HepG2 (cell line): ENCODE results near the gene VPS9D1. TPM values are rescaled to one million over a fixed set of nuclear protein-coding genes. Genes with fewer than 3 reads are reported as not detected.
A peak's percentile ranks its signal among the peaks of the same experiment; 100 is the strongest.

Experiments used
- ARNT ChIP-seq: fragments of 450-650 bp; IDR thresholded peaks from 2 replicates; pipeline ENCODE4 v1.6.1; 2017
- ETV6 ChIP-seq: sonication (generic); formaldehyde crosslinking; conservative IDR thresholded peaks from 2 replicates; pipeline ENCODE4 v1.4.0; 2020; ENCODE audit warnings: missing genetic modification reagents
- GATA4 ChIP-seq: sonication (generic); IDR thresholded peaks from 2 replicates; pipeline ENCODE4 v1.6.1; 2016; ENCODE audit warnings: antibody characterized with exemption, low read depth, borderline replicate concordance
- KAT2B ChIP-seq: fragments of 150-350 bp; IDR thresholded peaks from 2 replicates; pipeline ENCODE4 v1.6.1; 2014; ENCODE audit warnings: low read depth, low read length, borderline replicate concordance
- NFKB2 ChIP-seq: sonication (generic); formaldehyde crosslinking; IDR thresholded peaks from 2 replicates; pipeline ENCODE4 v1.4.0; 2020; ENCODE audit warnings: missing genetic modification reagents, borderline replicate concordance
- PHF8 ChIP-seq: sonication (generic); formaldehyde crosslinking; IDR thresholded peaks from 2 replicates; pipeline ENCODE4 v1.5.0; 2020; ENCODE audit warnings: missing genetic modification reagents
- REL ChIP-seq: sonication (generic); formaldehyde crosslinking; conservative IDR thresholded peaks from 2 replicates; pipeline ENCODE4 v1.8.0; 2022; ENCODE audit warnings: mild to moderate bottlenecking, missing genetic modification reagents, moderate library complexity
- REPIN1 ChIP-seq: sonication (generic); formaldehyde crosslinking; IDR thresholded peaks from 2 replicates; pipeline ENCODE4 v1.8.0; 2022; ENCODE audit warnings: missing genetic modification reagents, low read depth, mild to moderate bottlenecking, borderline replicate concordance
- RFXANK ChIP-seq: IDR thresholded peaks from 2 replicates; pipeline ENCODE4 v1.6.1; 2016
- SRY ChIP-seq: sonication (generic); formaldehyde crosslinking; IDR thresholded peaks from 2 replicates; pipeline ENCODE4 v1.8.0; 2022; ENCODE audit warnings: mild to moderate bottlenecking, missing genetic modification reagents
- ZFY ChIP-seq: sonication (generic); formaldehyde crosslinking; IDR thresholded peaks from 2 replicates; pipeline ENCODE4 v1.4.0; 2020; ENCODE audit warnings: missing genetic modification reagents
- ZNF138 ChIP-seq: sonication (generic); formaldehyde crosslinking; IDR thresholded peaks from 2 replicates; pipeline ENCODE4 v1.5.0; 2020; ENCODE audit warnings: mild to moderate bottlenecking, low read depth, missing genetic modification reagents
- ZNF567 ChIP-seq: sonication (generic); formaldehyde crosslinking; IDR thresholded peaks from 2 replicates; pipeline ENCODE4 v1.8.1; 2023; ENCODE audit warnings: mild to moderate bottlenecking, missing genetic modification reagents, borderline replicate concordance
- polyA plus RNA-seq, 8 experiments: library from polyadenylated mRNA; depleted of rRNA in 3 of 8; stranded (reverse) in 7 of 8; unstranded in 1 of 8; fragments of >200 nt; fragmentation: Illumina TruSeq in 4 of 8; extraction: Trizol in 4 of 8; gene quantifications; 2 replicates each; pipeline versions ENCODE4 v1.2.1 to v1.2.3, GENCODE V29; 2011 to 2016; ENCODE audit warnings: low read depth in 4 of 8, missing spikeins in 1 of 8, mixed read lengths in 1 of 8; ENCODE audit not compliant: insufficient read depth in 1 of 8
- total RNA-seq, 5 experiments: library from RNA; depleted of rRNA; stranded (reverse); fragments of >200 nt; fragmentation: Illumina TruSeq; extraction: Trizol; gene quantifications; 2 replicates each; pipeline ENCODE4 v1.2.3, GENCODE V29; 2016; ENCODE audit warnings: low read depth in 1 of 5
- TF ChIP-seq, protein P1 (sequence below): sonication (generic); formaldehyde crosslinking; IDR thresholded peaks from 2 replicates; pipeline ENCODE4 v1.5.0; 2020; ENCODE audit warnings: missing genetic modification reagents, mild to moderate bottlenecking, borderline replicate concordance
- TF ChIP-seq, protein P2 (sequence below): sonication (generic); formaldehyde crosslinking; IDR thresholded peaks from 2 replicates; pipeline ENCODE4 v1.8.1; 2022; ENCODE audit warnings: low read depth, mild to moderate bottlenecking, missing genetic modification reagents
- TF ChIP-seq, protein P3 (sequence below): sonication (generic); formaldehyde crosslinking; conservative IDR thresholded peaks from 2 replicates; pipeline ENCODE4 v1.8.0; 2022; ENCODE audit warnings: missing genetic modification reagents
- TF ChIP-seq, protein P4 (sequence below): sonication (generic); formaldehyde crosslinking; IDR thresholded peaks from 2 replicates; pipeline ENCODE4 v1.5.1; 2020; ENCODE audit warnings: mild to moderate bottlenecking, missing genetic modification reagents, moderate library complexity
- TF ChIP-seq, protein P5 (sequence below): sonication (generic); formaldehyde crosslinking; IDR thresholded peaks from 2 replicates; pipeline ENCODE4 v1.8.1; 2023; ENCODE audit warnings: mild to moderate bottlenecking, moderate library complexity, missing genetic modification reagents

The VPS9D1 gene
- total and polyA plus RNA-seq, 2 of the 13 experiments (the other 11 are each of a cell fraction or from before 2014, with no cell fraction given) = 10.1 to 13.2 TPM

DNA sequence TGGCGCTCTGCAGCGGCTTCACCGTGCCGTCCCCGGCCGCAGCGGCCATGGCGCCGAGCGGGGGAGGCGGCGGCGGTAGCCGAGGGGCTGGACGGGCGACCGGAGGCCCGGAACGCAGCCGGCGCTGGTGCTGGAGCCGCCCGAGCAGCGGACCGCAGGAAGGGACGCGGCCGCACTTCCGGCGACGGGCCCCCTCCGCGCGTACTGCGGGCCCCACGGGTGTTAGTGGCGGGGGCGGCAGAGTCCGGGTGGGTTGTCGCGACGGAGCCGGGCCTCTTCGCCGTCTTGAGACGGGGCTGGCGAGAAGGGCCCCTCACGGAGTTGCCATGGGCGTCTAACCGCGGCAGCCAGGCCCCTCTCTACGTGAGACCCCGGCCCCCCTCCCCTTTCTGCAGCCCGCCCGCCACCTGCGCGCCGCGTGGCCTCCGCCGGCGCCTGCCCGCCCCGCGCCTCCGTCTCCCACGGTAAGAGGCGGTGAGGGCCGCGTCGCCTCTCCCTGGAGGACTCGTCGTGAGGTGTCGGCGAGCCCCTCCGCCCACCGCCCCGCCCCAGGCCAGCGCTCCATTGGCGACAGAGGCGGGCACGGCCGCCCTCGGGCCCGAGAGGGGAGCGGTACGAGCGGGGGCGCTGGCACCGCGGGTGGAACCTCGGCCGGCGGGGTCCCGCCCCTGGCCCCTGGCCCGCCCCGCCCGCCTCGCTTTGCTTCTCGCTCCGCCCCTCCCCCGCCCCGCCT lies at the start of gene VPS9D1, which contains the start of gene ZNF276 (continued):
- TF ChIP-seq, protein P1, sequence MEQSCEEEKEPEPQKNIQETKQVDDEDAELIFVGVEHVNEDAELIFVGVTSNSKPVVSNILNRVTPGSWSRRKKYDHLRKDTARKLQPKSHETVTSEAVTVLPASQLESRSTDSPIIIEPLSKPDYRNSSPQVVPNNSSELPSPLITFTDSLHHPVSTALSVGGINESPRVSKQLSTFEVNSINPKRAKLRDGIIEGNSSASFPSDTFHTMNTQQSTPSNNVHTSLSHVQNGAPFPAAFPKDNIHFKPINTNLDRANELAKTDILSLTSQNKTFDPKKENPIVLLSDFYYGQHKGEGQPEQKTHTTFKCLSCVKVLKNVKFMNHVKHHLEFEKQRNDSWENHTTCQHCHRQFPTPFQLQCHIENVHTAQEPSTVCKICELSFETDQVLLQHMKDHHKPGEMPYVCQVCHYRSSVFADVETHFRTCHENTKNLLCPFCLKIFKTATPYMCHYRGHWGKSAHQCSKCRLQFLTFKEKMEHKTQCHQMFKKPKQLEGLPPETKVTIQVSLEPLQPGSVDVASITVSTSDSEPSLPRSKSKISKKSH (CRISPR knock-in tag) = peak; percentile 67; the same call in 1 of the 2 replicates
- TF ChIP-seq ARNT (no peak), PHF8 (CRISPR knock-in tag) (peak; percentile 86), NFKB2 (CRISPR knock-in tag) (peak; percentile 74; the same call in 1 of the 2 replicates), REPIN1 (CRISPR knock-in tag) (peak; percentile 60), SRY (CRISPR knock-in tag) (peak; percentile 31; the same call in 1 of the 2 replicates), RFXANK (CRISPR knock-in tag) (no peak), ZNF567 (CRISPR knock-in tag) (no peak; the same call in 1 of the 2 replicates), REL (CRISPR knock-in tag) (no peak; the same call in none of the 2 replicates), ZNF138 (CRISPR knock-in tag) (no peak; the same call in none of the 2 replicates), GATA4 (no peak), ZFY (CRISPR knock-in tag) (peak; percentile 98), KAT2B (no peak), ETV6 (CRISPR knock-in tag) (peak; percentile 85)
- TF ChIP-seq, protein P2, sequence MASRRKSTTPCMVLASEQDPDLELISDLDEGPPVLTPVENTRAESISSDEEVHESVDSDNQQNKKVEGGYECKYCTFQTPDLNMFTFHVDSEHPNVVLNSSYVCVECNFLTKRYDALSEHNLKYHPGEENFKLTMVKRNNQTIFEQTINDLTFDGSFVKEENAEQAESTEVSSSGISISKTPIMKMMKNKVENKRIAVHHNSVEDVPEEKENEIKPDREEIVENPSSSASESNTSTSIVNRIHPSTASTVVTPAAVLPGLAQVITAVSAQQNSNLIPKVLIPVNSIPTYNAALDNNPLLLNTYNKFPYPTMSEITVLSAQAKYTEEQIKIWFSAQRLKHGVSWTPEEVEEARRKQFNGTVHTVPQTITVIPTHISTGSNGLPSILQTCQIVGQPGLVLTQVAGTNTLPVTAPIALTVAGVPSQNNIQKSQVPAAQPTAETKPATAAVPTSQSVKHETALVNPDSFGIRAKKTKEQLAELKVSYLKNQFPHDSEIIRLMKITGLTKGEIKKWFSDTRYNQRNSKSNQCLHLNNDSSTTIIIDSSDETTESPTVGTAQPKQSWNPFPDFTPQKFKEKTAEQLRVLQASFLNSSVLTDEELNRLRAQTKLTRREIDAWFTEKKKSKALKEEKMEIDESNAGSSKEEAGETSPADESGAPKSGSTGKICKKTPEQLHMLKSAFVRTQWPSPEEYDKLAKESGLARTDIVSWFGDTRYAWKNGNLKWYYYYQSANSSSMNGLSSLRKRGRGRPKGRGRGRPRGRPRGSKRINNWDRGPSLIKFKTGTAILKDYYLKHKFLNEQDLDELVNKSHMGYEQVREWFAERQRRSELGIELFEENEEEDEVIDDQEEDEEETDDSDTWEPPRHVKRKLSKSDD (CRISPR knock-in tag) = peak; percentile 88
- TF ChIP-seq, protein P3, sequence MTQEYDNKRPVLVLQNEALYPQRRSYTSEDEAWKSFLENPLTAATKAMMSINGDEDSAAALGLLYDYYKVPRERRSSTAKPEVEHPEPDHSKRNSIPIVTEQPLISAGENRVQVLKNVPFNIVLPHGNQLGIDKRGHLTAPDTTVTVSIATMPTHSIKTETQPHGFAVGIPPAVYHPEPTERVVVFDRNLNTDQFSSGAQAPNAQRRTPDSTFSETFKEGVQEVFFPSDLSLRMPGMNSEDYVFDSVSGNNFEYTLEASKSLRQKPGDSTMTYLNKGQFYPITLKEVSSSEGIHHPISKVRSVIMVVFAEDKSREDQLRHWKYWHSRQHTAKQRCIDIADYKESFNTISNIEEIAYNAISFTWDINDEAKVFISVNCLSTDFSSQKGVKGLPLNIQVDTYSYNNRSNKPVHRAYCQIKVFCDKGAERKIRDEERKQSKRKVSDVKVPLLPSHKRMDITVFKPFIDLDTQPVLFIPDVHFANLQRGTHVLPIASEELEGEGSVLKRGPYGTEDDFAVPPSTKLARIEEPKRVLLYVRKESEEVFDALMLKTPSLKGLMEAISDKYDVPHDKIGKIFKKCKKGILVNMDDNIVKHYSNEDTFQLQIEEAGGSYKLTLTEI (CRISPR knock-in tag) = no peak; the same call in 1 of the 2 replicates
- TF ChIP-seq, protein P4, sequence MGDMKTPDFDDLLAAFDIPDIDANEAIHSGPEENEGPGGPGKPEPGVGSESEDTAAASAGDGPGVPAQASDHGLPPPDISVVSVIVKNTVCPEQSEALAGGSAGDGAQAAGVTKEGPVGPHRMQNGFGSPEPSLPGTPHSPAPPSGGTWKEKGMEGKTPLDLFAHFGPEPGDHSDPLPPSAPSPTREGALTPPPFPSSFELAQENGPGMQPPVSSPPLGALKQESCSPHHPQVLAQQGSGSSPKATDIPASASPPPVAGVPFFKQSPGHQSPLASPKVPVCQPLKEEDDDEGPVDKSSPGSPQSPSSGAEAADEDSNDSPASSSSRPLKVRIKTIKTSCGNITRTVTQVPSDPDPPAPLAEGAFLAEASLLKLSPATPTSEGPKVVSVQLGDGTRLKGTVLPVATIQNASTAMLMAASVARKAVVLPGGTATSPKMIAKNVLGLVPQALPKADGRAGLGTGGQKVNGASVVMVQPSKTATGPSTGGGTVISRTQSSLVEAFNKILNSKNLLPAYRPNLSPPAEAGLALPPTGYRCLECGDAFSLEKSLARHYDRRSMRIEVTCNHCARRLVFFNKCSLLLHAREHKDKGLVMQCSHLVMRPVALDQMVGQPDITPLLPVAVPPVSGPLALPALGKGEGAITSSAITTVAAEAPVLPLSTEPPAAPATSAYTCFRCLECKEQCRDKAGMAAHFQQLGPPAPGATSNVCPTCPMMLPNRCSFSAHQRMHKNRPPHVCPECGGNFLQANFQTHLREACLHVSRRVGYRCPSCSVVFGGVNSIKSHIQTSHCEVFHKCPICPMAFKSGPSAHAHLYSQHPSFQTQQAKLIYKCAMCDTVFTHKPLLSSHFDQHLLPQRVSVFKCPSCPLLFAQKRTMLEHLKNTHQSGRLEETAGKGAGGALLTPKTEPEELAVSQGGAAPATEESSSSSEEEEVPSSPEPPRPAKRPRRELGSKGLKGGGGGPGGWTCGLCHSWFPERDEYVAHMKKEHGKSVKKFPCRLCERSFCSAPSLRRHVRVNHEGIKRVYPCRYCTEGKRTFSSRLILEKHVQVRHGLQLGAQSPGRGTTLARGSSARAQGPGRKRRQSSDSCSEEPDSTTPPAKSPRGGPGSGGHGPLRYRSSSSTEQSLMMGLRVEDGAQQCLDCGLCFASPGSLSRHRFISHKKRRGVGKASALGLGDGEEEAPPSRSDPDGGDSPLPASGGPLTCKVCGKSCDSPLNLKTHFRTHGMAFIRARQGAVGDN (CRISPR knock-in tag) = peak; percentile 91
- TF ChIP-seq, protein P5, sequence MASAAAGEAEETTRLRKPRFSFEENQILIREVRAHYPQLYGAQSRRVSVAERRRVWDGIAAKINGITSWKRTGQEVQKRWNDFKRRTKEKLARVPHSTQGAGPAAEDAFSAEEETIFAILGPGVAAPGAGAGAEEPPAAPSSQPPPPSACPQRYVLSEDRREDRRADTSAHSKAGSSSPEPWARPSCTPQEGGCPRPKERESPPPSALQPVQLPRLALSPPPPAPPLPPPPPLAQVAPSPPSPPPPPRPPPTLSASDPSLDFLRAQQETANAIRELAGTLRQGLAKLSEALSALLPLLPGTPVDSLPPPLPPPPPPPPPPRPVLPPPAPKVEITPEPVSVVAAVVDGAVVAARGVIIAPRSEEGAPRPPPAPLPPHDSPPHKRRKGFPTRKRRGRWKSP (CRISPR knock-in tag) = peak; percentile 80
